ENCODE results near the gene PROM1.

DNA sequence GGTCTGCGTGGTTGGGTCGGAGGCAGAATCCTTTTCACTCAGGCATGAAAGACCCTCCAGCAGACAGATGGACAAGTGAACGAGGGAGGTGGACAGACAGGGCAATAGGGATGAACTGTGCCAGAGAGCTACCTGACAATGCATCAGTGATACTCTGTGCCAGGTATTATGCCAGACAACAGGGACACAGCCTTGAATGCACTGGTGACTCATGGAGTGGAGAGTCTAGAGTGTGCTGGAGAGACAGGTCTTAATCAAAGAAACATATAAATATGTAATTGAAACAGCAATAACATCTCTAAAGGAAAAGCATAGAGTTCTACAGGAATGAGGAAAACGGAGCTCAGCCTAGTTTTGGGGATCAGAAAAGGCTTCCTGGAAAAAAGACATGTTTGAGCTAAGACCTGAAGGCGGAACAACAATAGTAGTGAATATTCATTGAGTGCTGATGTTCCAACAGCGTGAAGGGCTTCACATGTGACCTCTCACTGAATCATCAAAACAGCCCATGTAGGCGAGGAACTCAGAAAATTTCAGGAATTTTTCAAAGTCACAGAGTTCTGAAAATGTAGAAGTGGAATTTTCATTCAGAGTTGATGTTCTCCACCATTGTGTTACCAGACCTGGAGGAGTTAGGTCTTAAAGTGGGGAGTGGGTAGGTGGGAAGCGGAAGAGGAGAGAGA, 100.8 kb downstream of the PROM1 start:
- TF ChIP-seq CTCF (IDR thresholded peaks at IDR 0.05): no peak
- TF ChIP-seq POLR2A (IDR thresholded peaks at IDR 0.05): no peak
